ENCODE measurements around the gene SBF1.

SBF1 gene

DNA sequence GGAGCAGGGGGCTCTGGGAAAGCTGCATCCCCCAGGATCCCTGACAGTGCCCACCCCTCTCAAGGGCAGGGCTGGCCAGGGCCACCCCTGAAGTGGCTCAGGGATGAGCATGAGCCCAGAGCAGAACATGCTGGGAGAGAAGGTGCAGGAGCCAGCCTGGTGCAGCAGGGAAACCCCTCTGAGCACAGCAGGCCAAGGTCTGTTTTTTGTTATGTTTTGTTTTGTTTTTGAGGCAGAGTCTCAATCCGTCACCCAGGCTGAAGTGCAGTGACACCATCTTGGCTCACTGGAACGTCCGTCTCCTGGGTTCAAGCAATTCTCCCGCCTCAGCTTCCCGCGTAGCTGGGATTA lies 792 bp upstream of the SBF1 start:
- no peak overlapping the region for H4K8ac ChIP-seq (ENCODE audit: low read depth, low read length)
- peaks cover 2 to 4% of the 10 kb centered on the region in 2 donors for H3K9me3 ChIP-seq (replicated peaks in 1 of 2; ENCODE audit: control insufficient read depth in 2 of 2, insufficient read depth in 1 of 2, low read depth in 1 of 2, low read length in 2 of 2)
- peak overlapping the region; percentile 97 for H3K18ac ChIP-seq (ENCODE audit: low read length)
- H3K14ac ChIP-seq (ENCODE audit: low read length) = no peak overlapping the region
- peak overlapping the region; percentile 93 for H2BK15ac ChIP-seq (ENCODE audit: low read length)
- no peak overlapping the region for H3K27ac ChIP-seq (replicated peaks; ENCODE audit: low read length)
- H3K79me1 ChIP-seq (ENCODE audit: low read depth, low read length) = peaks cover 36% of the 10 kb centered on the region
- WGBS, 2 donors (ENCODE audit: extremely low coverage in 2 of 2, insufficient read length in 2 of 2, insufficient replicate concordance in 1 of 2) = no CpG with 5 or more reads among the region's 6 CpGs
- H2BK12ac ChIP-seq (ENCODE audit: low read length) = peak overlapping the region; percentile 30
- H3K9ac ChIP-seq (ENCODE audit: low read depth, low read length, poor library complexity) = peak overlapping the region; percentile 86
- H2BK5ac ChIP-seq (ENCODE audit: low read length) = peak overlapping the region; percentile 10
- peak overlapping the region; percentile 89 for H3K23ac ChIP-seq (ENCODE audit: low read depth, low read length, poor library complexity)
- H3K36me3 ChIP-seq (replicated peaks in 1 of 2; ENCODE audit: control insufficient read depth in 2 of 2, insufficient read depth in 2 of 2, low read length in 2 of 2) = peaks cover 0 to 25% of the 10 kb centered on the region in 2 donors
- peak overlapping the region in 1 of 2 donors; percentile 80 for H3K4me3 ChIP-seq (ENCODE audit: low read length in 2 of 2)
- DNase-seq (ENCODE audit: low spot score) = no peak
- H4K91ac ChIP-seq (ENCODE audit: low read depth, low read length, poor library complexity) = no peak overlapping the region
- peaks cover 10 to 11% of the 10 kb centered on the region in 2 donors for H3K4me1 ChIP-seq (ENCODE audit: control insufficient read depth in 2 of 2, insufficient read depth in 1 of 2, low read depth in 1 of 2, low read length in 2 of 2)
- peak overlapping the region; percentile 98 for H2AK5ac ChIP-seq (ENCODE audit: low read depth, low read length)
- H3K4ac ChIP-seq (ENCODE audit: low read length) = no peak overlapping the region
- H2BK120ac ChIP-seq (ENCODE audit: low read depth, low read length) = no peak overlapping the region
- H3K27me3 ChIP-seq (ENCODE audit: control insufficient read depth in 3 of 3, insufficient read depth in 3 of 3, low read depth in 1 of 3, low read length in 3 of 3) = peaks cover 3 to 16% (median 10%) of the 10 kb centered on the region in 3 experiments
- H3K4me2 ChIP-seq (ENCODE audit: insufficient read depth, low read length, poor library complexity, severe bottlenecking) = peak overlapping the region; percentile 73
- H2AFZ ChIP-seq (ENCODE audit: low read length) = peak overlapping the region; percentile 97

DNA sequence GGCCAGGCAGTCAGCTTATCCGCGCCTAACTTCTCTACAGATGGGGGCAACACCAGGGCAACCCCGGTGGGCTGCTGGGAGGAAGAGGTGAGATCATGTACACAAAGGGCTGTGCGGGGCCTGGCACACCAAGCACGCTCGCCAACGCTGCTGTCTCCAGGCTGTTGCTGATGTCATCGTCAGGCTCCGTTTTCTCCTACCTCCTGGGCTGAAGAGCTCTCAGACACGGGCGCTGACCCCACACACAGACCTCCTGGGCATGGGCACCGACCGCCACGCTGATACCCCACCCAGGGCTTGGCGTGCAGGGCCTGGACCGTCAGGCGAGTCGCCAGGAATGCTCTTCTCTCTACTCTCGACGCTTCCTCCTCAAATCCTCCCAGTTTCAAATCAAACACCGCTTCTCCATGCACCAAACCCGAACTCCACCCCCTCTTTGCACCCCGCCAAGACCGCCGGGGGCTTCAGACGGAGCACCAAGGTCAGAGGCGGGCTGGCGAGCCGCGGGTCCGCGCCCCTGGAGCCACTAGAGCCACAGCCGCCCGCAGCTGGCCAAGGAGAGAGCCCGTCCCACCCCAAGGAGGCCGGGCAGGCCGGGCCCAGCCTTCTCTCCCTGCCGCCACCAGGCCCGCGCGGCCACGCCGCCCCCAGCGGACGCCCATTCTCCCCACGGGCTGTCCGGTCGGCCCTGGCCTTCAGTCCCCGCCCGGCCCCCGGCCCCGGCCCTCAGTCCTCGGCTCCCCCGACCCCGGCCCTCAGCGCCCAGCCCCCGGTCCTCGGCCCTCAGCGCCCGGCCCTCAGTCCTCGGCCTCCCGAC lies 772 bp downstream of the SBF1 start:
- peaks cover 0 to 2% of the 10 kb centered on the region in 2 donors for H3K9me3 ChIP-seq (replicated peaks in 1 of 2; ENCODE audit: control insufficient read depth in 2 of 2, insufficient read depth in 1 of 2, low read depth in 1 of 2, low read length in 2 of 2)
- H3K23ac ChIP-seq (ENCODE audit: low read depth, low read length, poor library complexity) = peak overlapping the region; percentile 97
- no CpG with 5 or more reads among the region's 62 CpGs for WGBS, 2 donors (ENCODE audit: extremely low coverage in 2 of 2, insufficient read length in 2 of 2, insufficient replicate concordance in 1 of 2)
- peaks cover 0 to 4% (median 0%) of the 10 kb centered on the region in 3 experiments for H3K27me3 ChIP-seq (ENCODE audit: control insufficient read depth in 3 of 3, insufficient read depth in 3 of 3, low read depth in 1 of 3, low read length in 3 of 3)
- peak overlapping the region; percentile 39 for H2BK5ac ChIP-seq (ENCODE audit: low read length)
- peak overlapping the region; percentile 6 for H3K4ac ChIP-seq (ENCODE audit: low read length)
- H2BK120ac ChIP-seq (ENCODE audit: low read depth, low read length) = peak overlapping the region; percentile 3
- peak overlapping the region; percentile 78 for H2AFZ ChIP-seq (ENCODE audit: low read length)
- H3K79me1 ChIP-seq (ENCODE audit: low read depth, low read length) = peaks cover 46% of the 10 kb centered on the region
- peaks cover 10 to 15% of the 10 kb centered on the region in 2 donors for H3K4me1 ChIP-seq (ENCODE audit: control insufficient read depth in 2 of 2, insufficient read depth in 1 of 2, low read depth in 1 of 2, low read length in 2 of 2)
- no peak overlapping the region for H4K91ac ChIP-seq (ENCODE audit: low read depth, low read length, poor library complexity)
- H3K9ac ChIP-seq (ENCODE audit: low read depth, low read length, poor library complexity) = peak overlapping the region; percentile 92
- H2BK12ac ChIP-seq (ENCODE audit: low read length) = no peak overlapping the region
- H3K4me3 ChIP-seq (ENCODE audit: low read length in 2 of 2) = peak overlapping the region; percentile 80 to 95
- H3K14ac ChIP-seq (ENCODE audit: low read length) = peak overlapping the region; percentile 38
- no peak overlapping the region for H4K8ac ChIP-seq (ENCODE audit: low read depth, low read length)
- DNase-seq (ENCODE audit: low spot score) = no peak
- peak overlapping the region; percentile 100 for H3K4me2 ChIP-seq (ENCODE audit: insufficient read depth, low read length, poor library complexity, severe bottlenecking)
- no peak overlapping the region for H3K27ac ChIP-seq (replicated peaks; ENCODE audit: low read length)
- H3K36me3 ChIP-seq (replicated peaks in 1 of 2; ENCODE audit: control insufficient read depth in 2 of 2, insufficient read depth in 2 of 2, low read length in 2 of 2) = peaks cover 0 to 25% of the 10 kb centered on the region in 2 donors
- H2AK5ac ChIP-seq (ENCODE audit: low read depth, low read length) = peak overlapping the region; percentile 81
- no peak overlapping the region for H2BK15ac ChIP-seq (ENCODE audit: low read length)
- H3K18ac ChIP-seq (ENCODE audit: low read length) = peak overlapping the region; percentile 71

DNA sequence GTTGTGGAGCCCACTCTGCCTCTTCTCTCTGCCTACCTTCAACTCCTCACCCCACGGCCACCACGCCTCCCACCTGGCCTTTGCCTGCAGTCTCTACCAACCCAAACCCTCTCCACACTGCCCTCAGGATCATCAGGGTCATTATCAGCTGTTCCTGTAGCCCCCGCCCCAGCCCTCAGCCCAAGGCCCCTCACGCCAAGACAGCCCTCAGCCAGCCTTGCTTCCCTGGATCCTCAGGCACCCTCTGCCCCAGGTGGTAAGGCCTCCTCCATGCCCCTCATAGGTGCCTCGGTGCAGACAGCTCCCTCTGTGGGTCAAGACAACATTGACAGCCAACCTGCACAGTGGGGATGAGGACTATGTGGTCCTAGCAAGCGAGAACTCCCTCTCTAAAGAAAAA lies 1.7 kb downstream of the SBF1 start:
- Histone ChIP-seq H2BK120ac (ENCODE audit: low read depth, low read length) (no peak overlapping the region), H3K23ac (ENCODE audit: low read depth, low read length, poor library complexity) (peak overlapping the region; percentile 32), H3K4me1 (ENCODE audit: control insufficient read depth in 2 of 2, insufficient read depth in 1 of 2, low read depth in 1 of 2, low read length in 2 of 2) (peaks cover 10 to 15% of the 10 kb centered on the region in 2 donors), H3K79me1 (ENCODE audit: low read depth, low read length) (peaks cover 54% of the 10 kb centered on the region), H2BK5ac (ENCODE audit: low read length) (no peak overlapping the region), H3K27me3 (ENCODE audit: control insufficient read depth in 3 of 3, insufficient read depth in 3 of 3, low read depth in 1 of 3, low read length in 3 of 3) (no peaks in the 10 kb centered on the region), H2AK5ac (ENCODE audit: low read depth, low read length) (peak overlapping the region; percentile 58), H3K36me3 (replicated peaks in 1 of 2; ENCODE audit: control insufficient read depth in 2 of 2, insufficient read depth in 2 of 2, low read length in 2 of 2) (peaks cover 0 to 27% of the 10 kb centered on the region in 2 donors), H4K8ac (ENCODE audit: low read depth, low read length) (no peak overlapping the region), H3K4me2 (ENCODE audit: insufficient read depth, low read length, poor library complexity, severe bottlenecking) (no peak overlapping the region), H3K9me3 (replicated peaks in 1 of 2; ENCODE audit: control insufficient read depth in 2 of 2, insufficient read depth in 1 of 2, low read depth in 1 of 2, low read length in 2 of 2) (no peaks in the 10 kb centered on the region), H3K4ac (ENCODE audit: low read length) (no peak overlapping the region), H3K18ac (ENCODE audit: low read length) (no peak overlapping the region), H3K27ac (replicated peaks; ENCODE audit: low read length) (no peak overlapping the region), H2BK12ac (ENCODE audit: low read length) (no peak overlapping the region), H2AFZ (ENCODE audit: low read length) (no peak overlapping the region), H3K14ac (ENCODE audit: low read length) (no peak overlapping the region), H3K4me3 (ENCODE audit: low read length in 2 of 2) (peak overlapping the region in 1 of 2 donors; percentile 80), H3K9ac (ENCODE audit: low read depth, low read length, poor library complexity) (peak overlapping the region; percentile 50), H2BK15ac (ENCODE audit: low read length) (no peak overlapping the region), H4K91ac (ENCODE audit: low read depth, low read length, poor library complexity) (no peak overlapping the region)
- WGBS, 2 donors (ENCODE audit: extremely low coverage in 2 of 2, insufficient read length in 2 of 2, insufficient replicate concordance in 1 of 2) = no CpG with 5 or more reads among the region's 6 CpGs
- no peak for DNase-seq (ENCODE audit: low spot score)

DNA sequence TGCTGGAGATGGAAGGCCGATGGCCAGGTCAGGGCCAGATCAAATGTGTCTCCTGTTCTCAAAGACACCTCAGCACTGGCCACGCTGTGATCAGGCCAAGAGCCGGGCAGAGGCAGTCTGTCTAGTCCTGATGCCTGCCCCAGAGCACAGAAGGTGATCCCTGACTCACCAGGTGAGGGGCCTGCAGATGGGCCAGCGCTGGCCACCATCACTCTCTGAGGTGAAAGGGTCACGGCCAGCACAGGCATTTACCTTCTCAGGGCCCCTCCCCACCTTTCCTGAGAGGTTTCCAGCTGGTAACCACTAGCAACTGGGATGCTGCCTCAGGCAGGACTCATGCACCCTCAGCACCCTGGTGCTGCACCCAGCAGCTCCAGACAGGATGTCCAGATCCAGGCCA lies 2.9 kb downstream of the SBF1 start:
- no peak overlapping the region for H2BK12ac ChIP-seq (ENCODE audit: low read length)
- no peak overlapping the region for H2AK5ac ChIP-seq (ENCODE audit: low read depth, low read length)
- no peak overlapping the region for H4K91ac ChIP-seq (ENCODE audit: low read depth, low read length, poor library complexity)
- no peak overlapping the region for H3K18ac ChIP-seq (ENCODE audit: low read length)
- no peak overlapping the region for H3K14ac ChIP-seq (ENCODE audit: low read length)
- H3K4me2 ChIP-seq (ENCODE audit: insufficient read depth, low read length, poor library complexity, severe bottlenecking) = no peak overlapping the region
- H2AFZ ChIP-seq (ENCODE audit: low read length) = no peak overlapping the region
- no peak overlapping the region for H4K8ac ChIP-seq (ENCODE audit: low read depth, low read length)
- peaks cover 4 to 37% of the 10 kb centered on the region in 2 donors for H3K36me3 ChIP-seq (replicated peaks in 1 of 2; ENCODE audit: control insufficient read depth in 2 of 2, insufficient read depth in 2 of 2, low read length in 2 of 2)
- no peak overlapping the region for H3K4ac ChIP-seq (ENCODE audit: low read length)
- no peaks in the 10 kb centered on the region for H3K27me3 ChIP-seq (ENCODE audit: control insufficient read depth in 3 of 3, insufficient read depth in 3 of 3, low read depth in 1 of 3, low read length in 3 of 3)
- WGBS, 2 donors (ENCODE audit: extremely low coverage in 2 of 2, insufficient read length in 2 of 2, insufficient replicate concordance in 1 of 2) = no CpG with 5 or more reads among the region's 5 CpGs
- H3K79me1 ChIP-seq (ENCODE audit: low read depth, low read length) = peaks cover 62% of the 10 kb centered on the region
- H3K4me1 ChIP-seq (ENCODE audit: control insufficient read depth in 2 of 2, insufficient read depth in 1 of 2, low read depth in 1 of 2, low read length in 2 of 2) = peaks cover 10 to 15% of the 10 kb centered on the region in 2 donors
- DNase-seq (ENCODE audit: low spot score) = no peak
- H2BK15ac ChIP-seq (ENCODE audit: low read length) = no peak overlapping the region
- peak overlapping the region; percentile 67 for H3K9ac ChIP-seq (ENCODE audit: low read depth, low read length, poor library complexity)
- H3K23ac ChIP-seq (ENCODE audit: low read depth, low read length, poor library complexity) = no peak overlapping the region
- H2BK5ac ChIP-seq (ENCODE audit: low read length) = no peak overlapping the region
- H3K4me3 ChIP-seq (ENCODE audit: low read length in 2 of 2) = peak overlapping the region in 1 of 2 donors; percentile 80
- no peaks in the 10 kb centered on the region for H3K9me3 ChIP-seq (replicated peaks in 1 of 2; ENCODE audit: control insufficient read depth in 2 of 2, insufficient read depth in 1 of 2, low read depth in 1 of 2, low read length in 2 of 2)
- H3K27ac ChIP-seq (replicated peaks; ENCODE audit: low read length) = no peak overlapping the region
- no peak overlapping the region for H2BK120ac ChIP-seq (ENCODE audit: low read depth, low read length)

Measured in neuronal stem cell (in vitro differentiated cells).